ENCODE measurements around the gene TAF4. TPM values are rescaled to one million over a fixed set of nuclear protein-coding genes. Genes with fewer than 3 reads are reported as not detected.

The TAF4 gene
- total RNA-seq, 2 donors from 2014 or later: 16.3 to 22.0 TPM

DNA sequence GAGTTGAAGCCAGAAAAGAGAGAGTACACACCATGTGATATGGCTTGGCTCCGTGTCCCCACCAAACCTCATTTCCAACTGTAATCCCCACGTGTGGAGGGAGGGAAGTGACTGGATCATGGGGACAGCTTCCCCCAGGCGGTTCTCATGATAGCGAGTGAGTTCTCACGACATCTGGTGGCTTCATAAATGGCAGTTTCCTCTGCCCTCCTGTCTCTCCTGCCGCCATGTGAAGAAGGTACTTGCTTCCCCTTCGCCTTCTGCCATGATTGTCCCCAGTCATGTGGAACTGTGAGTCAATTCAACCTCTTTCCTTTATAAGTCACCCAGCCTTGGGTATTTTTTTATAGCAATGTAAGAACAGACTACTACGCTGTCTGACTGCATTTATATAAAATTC, 40.3 kb downstream of the TAF4 start:
- ATAC-seq (no peak), DNase-seq (ENCODE audit: low spot score in 2 of 2) (no peak)
- peak overlapping the region in 1 of 2 donors; percentile 42 for H3K27ac Mint-ChIP-seq
- no peaks in the 10 kb centered on the region for H3K9me3 Mint-ChIP-seq
- no peaks in the 10 kb centered on the region for H3K36me3 Mint-ChIP-seq

DNA sequence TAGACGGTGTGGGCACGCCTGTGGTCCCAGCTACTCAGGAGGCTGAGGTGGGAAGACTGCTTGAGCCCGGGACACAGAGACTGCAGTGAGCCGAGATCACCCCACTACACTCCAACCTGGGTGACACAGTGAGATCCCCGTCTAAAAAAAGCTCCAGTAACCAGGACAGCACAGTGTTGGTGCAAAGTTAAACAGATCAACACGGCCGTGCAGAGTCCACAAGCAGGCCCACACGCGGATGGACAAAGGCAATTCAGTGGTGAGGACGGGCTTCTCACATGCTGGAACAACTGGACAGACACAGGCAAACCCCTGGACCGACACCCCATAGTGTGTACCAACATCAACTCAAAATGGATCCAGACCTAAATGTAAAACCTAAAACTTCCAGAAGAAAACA, 41.7 kb downstream of the TAF4 start:
- Mint-ChIP-seq H3K27ac (no peak overlapping the region), H3K9me3 (no peaks in the 10 kb centered on the region), H3K36me3 (no peaks in the 10 kb centered on the region)
- ATAC-seq: no peak
- no peak for DNase-seq (ENCODE audit: low spot score in 2 of 2)

DNA sequence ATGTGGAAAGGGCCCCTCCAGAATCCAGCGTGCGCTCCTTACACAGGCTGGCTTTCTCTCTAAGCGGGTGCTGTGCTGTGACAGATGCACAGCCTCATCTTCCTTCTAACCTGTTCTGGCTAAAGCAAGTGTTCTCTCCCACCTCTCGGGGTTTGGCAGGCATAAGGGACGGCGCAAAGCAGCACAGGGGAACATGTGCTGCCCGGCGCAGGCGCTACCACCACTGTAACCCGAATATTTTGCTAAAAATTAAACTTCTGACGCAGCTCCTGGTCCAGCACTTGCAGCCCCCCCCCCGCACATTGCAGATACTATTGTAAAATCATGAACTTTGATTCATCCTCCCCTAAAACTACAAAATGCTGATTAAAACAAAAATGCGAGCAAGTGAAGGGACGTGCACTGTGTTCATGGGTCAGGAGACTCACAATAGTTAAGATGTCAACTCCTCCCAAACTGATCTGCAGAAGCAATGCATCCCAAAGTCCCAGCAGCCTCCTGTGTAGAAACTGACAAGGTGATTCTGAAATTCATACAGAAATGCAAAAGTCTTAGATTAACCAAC, 43.0 kb downstream of the TAF4 start:
- DNase-seq (ENCODE audit: low spot score in 2 of 2): no peak
- H3K27ac Mint-ChIP-seq: no peak overlapping the region
- no peaks in the 10 kb centered on the region for H3K36me3 Mint-ChIP-seq
- no peaks in the 10 kb centered on the region for H3K9me3 Mint-ChIP-seq
- no peak for ATAC-seq

DNA sequence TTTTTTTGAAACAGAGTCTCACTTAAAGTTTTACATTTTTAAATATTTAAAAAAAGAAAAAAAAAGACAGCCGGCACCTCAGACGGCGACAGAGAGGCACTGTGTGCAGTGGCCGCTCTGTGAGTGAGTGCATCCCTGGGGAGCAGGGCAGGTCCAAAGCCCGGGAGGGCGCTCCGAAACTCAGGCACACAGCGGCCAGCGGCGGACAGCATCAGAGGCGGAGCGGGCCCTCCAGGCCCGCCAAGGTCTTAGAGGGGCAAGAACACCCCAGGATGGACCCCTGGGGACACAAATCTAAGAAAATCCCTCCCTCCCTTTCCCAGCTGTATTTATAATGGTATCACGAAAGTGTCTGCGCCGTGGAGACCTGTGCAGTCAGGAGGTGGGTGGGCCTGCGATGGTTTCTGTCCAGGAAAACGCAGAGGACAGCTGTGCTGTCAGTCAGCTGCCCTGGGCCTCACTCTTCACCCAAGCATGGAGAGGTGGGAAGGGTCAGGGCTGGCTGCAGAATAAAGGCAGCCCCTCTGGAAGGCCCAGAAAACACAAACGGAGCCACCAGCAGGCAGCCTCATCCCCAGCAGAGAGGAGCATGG, 43.8 kb downstream of the TAF4 start:
- Mint-ChIP-seq H3K36me3 (no peaks in the 10 kb centered on the region), H3K27ac (no peak overlapping the region), H3K9me3 (no peaks in the 10 kb centered on the region)
- DNase-seq (ENCODE audit: low spot score in 2 of 2) (no peak), ATAC-seq (no peak)

DNA sequence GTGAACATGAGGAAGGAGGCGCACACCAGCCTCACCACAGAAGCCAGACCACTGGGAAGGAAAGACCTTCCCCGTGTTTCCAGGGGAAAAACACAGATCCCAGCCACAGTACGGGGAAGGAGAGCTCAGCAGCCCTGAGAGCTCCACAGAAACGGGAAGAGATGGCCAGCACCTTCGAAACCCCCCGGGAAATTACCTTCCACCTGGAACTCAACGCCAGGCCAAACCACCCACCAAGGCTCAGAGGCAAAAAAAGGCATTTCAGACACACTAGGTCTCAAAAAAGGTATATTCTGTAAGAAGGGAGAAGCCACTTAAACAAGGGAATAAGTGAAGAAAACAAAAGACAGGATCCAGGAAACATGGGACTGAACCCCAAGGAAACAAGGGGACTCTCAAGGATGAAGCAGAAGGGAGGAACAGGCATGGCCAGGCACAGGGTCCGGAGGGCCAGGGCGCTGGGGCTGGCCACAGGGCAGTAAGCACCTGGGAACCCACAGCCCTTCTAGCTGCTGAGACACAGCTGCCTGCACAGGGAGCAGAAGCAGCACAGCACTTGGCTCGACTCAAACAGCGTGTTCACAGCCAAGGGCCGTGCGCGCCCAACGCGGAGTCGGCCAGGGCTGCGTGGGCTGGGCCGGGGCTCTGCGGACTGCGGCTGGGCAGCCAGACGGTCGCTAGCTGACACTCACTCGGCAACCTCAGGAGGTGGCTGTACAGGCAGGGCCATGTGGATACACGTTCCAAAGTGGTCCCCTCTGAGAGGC, 44.6 kb downstream of the TAF4 start:
- Mint-ChIP-seq H3K27ac (peak overlapping the region; percentile 46 to 66), H3K9me3 (no peaks in the 10 kb centered on the region), H3K36me3 (no peaks in the 10 kb centered on the region)
- ATAC-seq (no peak), DNase-seq (ENCODE audit: low spot score in 2 of 2) (no peak)

DNA sequence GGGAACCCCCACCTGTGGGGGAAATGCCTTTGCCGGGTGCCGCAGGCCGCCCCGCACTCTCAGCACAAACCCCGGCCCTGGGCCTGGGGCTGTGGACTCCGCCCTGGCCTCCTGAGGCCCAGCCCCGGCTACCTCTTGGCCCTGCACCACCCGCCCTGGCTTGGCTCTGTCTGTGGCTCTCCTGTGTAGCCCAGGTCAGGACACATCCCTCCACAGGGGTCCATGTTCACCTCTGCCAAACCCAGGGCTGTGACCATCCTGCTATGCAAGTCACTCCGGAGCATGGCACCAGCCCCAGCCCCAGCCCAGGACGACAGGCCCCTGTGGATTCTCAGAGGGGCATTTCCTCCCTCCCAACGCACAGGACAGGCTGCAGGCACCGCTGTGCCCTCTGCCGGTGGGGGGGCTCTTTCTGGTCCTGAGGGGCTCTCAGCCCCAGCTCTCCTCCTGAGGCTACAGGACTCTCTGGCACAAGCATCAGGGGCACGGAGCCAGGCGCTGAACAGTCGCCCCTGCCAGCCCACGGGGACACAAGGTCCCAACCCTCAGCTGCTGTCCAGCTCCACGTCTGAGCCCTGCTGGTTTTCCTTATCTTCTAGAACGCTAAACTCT, 45.7 kb downstream of the TAF4 start:
- Mint-ChIP-seq H3K27ac (peak overlapping the region in 1 of 2 donors; percentile 66), H3K9me3 (no peaks in the 10 kb centered on the region)

DNA sequence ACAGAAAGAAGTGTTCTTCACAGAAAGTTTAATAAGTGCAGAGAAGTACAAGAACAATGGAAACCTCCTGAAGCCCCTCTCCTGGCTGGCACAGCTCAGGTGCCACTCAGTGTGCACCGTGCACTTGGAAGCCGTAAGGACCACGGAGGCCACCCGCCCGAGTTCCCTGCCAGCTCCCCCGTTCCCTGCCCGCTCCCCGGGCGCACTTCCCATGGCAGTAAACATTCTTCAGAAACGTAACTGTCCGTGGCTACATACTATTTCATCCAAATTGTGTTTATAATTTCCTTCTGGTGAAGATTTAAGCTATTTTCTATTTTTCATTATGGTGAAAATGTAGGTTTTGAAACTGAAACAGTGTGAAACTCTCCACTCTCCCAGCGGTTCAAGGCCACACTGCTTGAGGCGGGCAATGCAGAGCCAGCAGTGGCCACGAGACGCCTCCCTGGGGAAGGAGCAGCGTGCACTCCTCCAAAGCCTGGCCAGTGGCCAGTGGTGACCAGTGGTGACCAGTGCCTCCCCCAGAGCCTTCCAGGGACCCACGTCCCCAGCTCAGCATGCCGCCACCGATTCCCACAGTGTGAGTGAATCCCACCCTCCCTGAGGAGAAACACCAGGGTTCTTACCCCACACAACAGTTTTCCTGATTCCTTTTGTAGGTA, 46.4 kb downstream of the TAF4 start:
- peak overlapping the region in 1 of 2 donors; percentile 53 for H3K27ac Mint-ChIP-seq
- H3K9me3 Mint-ChIP-seq: no peaks in the 10 kb centered on the region
- ATAC-seq (no peak), DNase-seq (ENCODE audit: low spot score in 2 of 2) (no peak)
- no peaks in the 10 kb centered on the region for H3K36me3 Mint-ChIP-seq

More for the DNA sequence above, 45.7 kb downstream of the TAF4 start:
- DNase-seq (ENCODE audit: low spot score in 2 of 2) (no peak), ATAC-seq (no peak)
- no peaks in the 10 kb centered on the region for H3K36me3 Mint-ChIP-seq

DNA sequence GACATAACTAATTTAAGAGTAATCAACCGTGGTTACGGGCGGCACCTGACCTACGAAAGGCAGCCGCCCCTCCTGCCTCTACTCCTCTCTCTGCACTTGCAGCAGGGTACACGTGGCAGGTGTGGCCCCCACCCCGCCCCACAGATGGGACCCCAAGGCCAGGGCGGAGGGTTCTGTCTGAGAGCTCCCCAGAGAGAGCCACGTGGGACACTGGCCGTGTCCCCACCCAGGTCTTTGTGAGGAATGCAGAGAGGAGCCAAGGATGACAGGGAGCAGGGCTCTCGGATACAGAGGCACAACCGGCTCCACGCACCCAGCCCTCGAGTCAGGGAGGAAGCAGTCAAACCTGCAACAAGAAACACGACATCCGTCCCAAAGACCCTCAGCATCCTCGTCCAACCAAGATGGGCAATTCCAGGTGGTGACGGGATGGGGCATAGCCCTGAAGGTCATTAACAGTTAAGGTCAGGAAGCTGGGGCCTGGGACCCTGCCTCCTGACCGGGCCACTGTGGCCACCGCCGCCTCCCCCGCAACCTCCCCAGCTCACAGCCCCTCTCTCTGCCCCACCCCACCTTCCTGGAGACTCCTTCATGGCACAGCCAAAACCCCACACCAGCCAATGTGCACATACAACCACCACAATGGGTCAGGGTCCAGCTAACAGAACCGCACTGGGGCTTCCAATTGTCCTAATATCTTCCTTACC, 47.1 kb downstream of the TAF4 start:
- Mint-ChIP-seq H3K27ac (no peak overlapping the region), H3K36me3 (no peaks in the 10 kb centered on the region), H3K9me3 (no peaks in the 10 kb centered on the region)
- ATAC-seq (no peak), DNase-seq (ENCODE audit: low spot score in 2 of 2) (no peak)

DNA sequence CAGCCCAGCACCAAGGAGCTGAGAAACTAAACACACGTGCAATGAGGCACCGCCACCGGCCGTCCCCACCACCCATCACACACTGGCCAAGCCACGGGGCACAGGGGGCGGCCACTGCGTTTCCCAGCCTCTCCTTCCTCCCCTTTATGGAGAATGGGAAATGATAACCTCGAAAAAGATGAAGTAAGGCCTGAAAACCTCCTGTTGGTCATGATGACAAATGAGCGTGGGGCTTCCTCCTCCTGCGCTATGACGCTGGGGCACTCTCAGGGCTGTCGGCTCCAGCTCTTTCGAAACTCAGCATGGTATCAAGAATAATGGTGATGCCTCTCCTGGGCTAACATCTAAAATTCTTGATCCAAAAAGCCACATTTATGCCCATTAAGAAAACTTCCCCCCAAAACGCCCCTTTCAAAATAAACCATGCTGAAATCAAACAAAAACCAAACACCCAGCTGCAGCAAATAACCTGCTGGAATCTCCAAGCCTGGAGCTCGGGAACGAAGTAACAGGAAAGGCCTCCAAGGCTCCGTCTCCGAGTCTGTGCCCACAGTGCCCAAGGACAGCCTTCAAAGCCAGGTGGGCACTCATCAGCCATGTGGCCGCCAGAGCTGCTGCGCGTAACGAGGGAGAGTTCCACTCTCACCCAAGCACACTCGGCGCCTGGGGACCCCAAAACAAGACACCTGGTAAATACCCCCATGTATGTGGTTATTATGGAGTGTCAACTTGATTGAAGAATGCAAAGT, 50.0 kb downstream of the TAF4 start:
- DNase-seq (ENCODE audit: low spot score in 2 of 2) (no peak), ATAC-seq (no peak)

DNA sequence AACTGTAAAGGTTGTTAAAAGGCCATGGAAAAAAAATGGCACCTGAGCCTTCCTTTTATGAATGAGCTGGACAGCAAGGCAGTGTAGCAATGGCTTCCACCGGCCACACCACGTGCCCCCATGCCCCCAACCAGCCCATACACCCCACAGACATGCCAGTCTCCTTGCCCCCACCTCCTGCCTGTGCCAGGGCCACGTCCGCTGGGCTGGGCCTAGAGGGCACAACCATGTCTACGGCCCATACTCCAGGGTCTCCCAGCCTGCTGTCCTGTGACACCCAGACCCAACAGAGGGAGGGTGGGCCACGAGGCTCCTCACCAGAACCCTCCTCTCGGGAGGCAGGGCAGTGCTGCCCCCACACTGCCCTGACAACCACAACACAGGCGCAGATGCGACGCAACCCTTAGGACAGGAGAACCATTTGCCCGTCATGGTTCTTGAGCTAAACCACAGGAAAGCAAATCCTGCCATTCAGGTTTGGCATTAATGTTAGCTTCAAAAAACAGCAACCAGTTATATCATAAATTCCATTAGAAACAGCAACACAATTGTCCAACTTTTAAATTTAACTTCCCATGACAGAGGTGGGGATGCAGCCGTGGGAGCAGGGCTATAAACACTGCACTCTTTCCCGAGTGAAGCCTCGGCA, 50.7 kb downstream of the TAF4 start:
- no peaks in the 10 kb centered on the region for H3K9me3 Mint-ChIP-seq
- no peaks in the 10 kb centered on the region for H3K36me3 Mint-ChIP-seq
- ATAC-seq (no peak), DNase-seq (ENCODE audit: low spot score in 2 of 2) (no peak)
- H3K27ac Mint-ChIP-seq: peak overlapping the region; percentile 77 to 93

More for the DNA sequence above, 50.0 kb downstream of the TAF4 start:
- Mint-ChIP-seq H3K9me3 (no peaks in the 10 kb centered on the region), H3K27ac (peak overlapping the region; percentile 77), H3K36me3 (no peaks in the 10 kb centered on the region)

DNA sequence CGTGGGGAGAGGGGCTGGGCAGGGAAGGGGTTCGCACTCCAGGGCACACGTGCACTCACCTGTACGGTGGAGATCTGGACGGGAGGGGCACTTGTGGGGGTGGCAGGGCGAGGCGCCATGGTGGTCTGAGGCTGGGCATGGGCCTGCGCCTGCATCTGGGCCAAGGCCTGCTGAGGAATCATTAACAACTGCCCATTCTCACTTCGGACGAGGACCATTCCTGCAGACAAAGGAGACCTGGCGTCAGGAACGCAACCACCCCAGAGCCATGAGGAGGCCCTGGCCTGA, 51.2 kb downstream of the TAF4 start:
- DNase-seq (ENCODE audit: low spot score in 2 of 2) (no peak), ATAC-seq (no peak)
- H3K9me3 Mint-ChIP-seq: no peaks in the 10 kb centered on the region
- no peaks in the 10 kb centered on the region for H3K36me3 Mint-ChIP-seq
- peak overlapping the region; percentile 77 to 93 for H3K27ac Mint-ChIP-seq

DNA sequence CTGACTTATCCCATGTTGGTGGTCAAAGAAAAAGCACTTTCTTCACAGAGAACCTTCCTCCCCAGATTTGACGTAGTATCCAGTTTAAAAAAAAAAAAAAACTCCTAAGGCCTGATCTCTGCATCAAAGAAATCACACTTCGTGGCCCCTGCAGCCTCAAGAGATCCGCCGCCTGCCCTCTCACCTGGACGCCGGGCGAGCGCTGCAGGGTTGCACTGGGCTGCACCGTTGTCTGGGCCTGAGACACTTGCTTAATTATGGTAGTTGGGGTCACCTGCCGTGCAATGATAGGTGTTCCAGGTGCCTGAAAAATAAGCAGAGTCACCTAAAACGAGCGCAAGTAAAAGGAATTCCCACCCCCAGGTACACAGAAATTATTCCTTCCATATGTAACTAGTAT, 53.0 kb downstream of the TAF4 start:
- DNase-seq (ENCODE audit: low spot score in 2 of 2) (no peak), ATAC-seq (no peak)
- Mint-ChIP-seq H3K27ac (no peak overlapping the region), H3K9me3 (no peaks in the 10 kb centered on the region), H3K36me3 (peaks cover 0 to 4% of the 10 kb centered on the region in 2 donors)

DNA sequence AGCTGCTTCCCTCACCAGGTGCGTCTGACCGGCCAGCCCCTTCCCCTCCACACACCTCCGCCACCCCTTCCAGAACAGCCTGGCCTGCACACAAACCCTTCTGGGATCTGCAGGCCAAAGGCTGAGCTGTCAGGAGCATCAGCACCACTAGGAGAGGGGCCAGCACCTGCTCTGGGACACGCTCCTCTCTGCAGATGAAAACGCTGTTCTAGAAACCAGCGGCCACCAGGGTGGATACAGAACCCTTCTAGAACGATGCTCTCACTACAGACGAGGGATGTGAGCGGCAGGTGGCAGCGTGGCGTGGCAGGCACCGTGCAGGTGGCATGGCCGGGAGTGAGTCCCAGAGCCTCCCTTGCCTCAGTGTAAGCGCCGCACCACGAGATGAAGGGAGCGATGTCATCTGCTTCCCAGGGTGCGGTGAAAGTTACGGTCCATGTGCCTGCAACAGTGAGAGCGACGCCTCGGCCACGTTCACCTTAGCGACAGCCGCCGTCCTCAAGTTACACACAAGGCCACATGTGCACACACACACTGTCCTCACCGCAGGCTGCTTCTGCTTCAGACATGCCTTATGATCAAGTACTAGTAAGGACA, 53.6 kb downstream of the TAF4 start:
- H3K36me3 Mint-ChIP-seq: peaks cover 0 to 8% of the 10 kb centered on the region in 2 donors
- ATAC-seq (no peak), DNase-seq (ENCODE audit: low spot score in 2 of 2) (no peak)
- H3K9me3 Mint-ChIP-seq: no peaks in the 10 kb centered on the region
- no peak overlapping the region for H3K27ac Mint-ChIP-seq

DNA sequence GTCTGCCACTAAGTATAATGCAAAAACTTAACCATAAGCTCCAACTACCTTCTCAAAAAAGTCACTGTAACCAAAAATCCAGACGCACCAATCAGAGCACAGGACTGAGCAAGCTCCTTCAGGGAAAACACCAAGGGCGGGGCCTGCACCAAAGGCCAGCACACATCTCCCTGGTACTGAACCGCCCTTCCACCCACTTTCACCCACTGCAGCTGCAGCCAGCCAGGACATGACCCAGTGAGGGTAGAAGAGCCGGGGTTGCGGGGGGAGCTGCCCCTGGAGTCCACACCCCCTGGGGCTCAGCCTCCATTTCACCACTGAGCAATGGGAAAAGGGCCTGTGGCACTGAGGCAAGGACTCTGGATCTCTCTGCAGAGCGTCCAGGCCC, 54.3 kb downstream of the TAF4 start:
- ATAC-seq (peak in 1 of 2 donors; percentile 24), DNase-seq (ENCODE audit: low spot score in 2 of 2) (no peak)
- no peaks in the 10 kb centered on the region for H3K9me3 Mint-ChIP-seq
- peak overlapping the region; percentile 7 to 37 for H3K27ac Mint-ChIP-seq
- H3K36me3 Mint-ChIP-seq: peaks cover 0 to 8% of the 10 kb centered on the region in 2 donors

Data from activated naive CD4-positive, alpha-beta T cell treated with anti-CD3 and anti-CD28 coated beads, Interleukin-2, amount 50 U/mL, for 72 hours (primary cell).